Activated CD4-positive, alpha-beta T cell treated with anti-CD3 and anti-CD28 coated beads, Interleukin-10, Interleukin-2, amounts not matched to agents 100 ng/mL and 50 ng/mL, durations not matched to agents 16 hours and 8 hours (primary cell): ENCODE measurements around the gene PAPOLA.
A peak's percentile ranks its signal among the peaks of the same experiment; 100 is the strongest.

Source experiments
- DNase-seq: peaks from one replicate; pipeline ENCODE4 v3.0.0-alpha.2; 2020

Gene PAPOLA

GRCh38 chr14:96568621-96569020 lies 66.4 kb downstream of the PAPOLA start:
- DNase-seq = no peak

- DNase-seq = no peak
Observed at GRCh38 chr14:96571311-96571710, 69.1 kb downstream of the PAPOLA start.

- DNase-seq = no peak
Observed at GRCh38 chr14:96573473-96574100, 71.4 kb downstream of the PAPOLA start.

- no peak for DNase-seq
Observed at GRCh38 chr14:96574171-96574632, 72.0 kb downstream of the PAPOLA start.

GRCh38 chr14:96574633-96575632 lies 72.8 kb downstream of the PAPOLA start:
- DNase-seq = no peak

- DNase-seq = no peak
Observed at GRCh38 chr14:96576359-96576758, 74.2 kb downstream of the PAPOLA start.

- DNase-seq = no peak
Observed at GRCh38 chr14:96576937-96577336, 74.8 kb downstream of the PAPOLA start.

- DNase-seq = no peak
Observed at GRCh38 chr14:96578619-96579018, 76.4 kb downstream of the PAPOLA start.

- no peak for DNase-seq
Observed at GRCh38 chr14:96579358-96579757, 77.2 kb downstream of the PAPOLA start.

GRCh38 chr14:96579855-96580254 lies 77.7 kb downstream of the PAPOLA start:
- DNase-seq = no peak

- DNase-seq = no peak
Observed at GRCh38 chr14:96580566-96580965, 78.4 kb downstream of the PAPOLA start.

- DNase-seq = no peak
Observed at GRCh38 chr14:96581026-96581425, 78.8 kb downstream of the PAPOLA start.

GRCh38 chr14:96581902-96582301 lies 79.7 kb downstream of the PAPOLA start:
- DNase-seq = no peak

GRCh38 chr14:96582411-96582961 lies 80.3 kb downstream of the PAPOLA start:
- DNase-seq = no peak

GRCh38 chr14:96582995-96583394 lies 80.8 kb downstream of the PAPOLA start:
- no peak for DNase-seq

- DNase-seq = no peak
Observed at GRCh38 chr14:96583569-96584041, 81.4 kb downstream of the PAPOLA start.

GRCh38 chr14:96584199-96584906 lies 82.2 kb downstream of the PAPOLA start:
- DNase-seq = peak; percentile 49

GRCh38 chr14:96584907-96585671 lies 82.9 kb downstream of the PAPOLA start:
- DNase-seq = no peak

- DNase-seq = no peak
Observed at GRCh38 chr14:96585672-96586013, 83.5 kb downstream of the PAPOLA start.

GRCh38 chr14:96586056-96586455 lies 83.9 kb downstream of the PAPOLA start:
- no peak for DNase-seq

GRCh38 chr14:96586921-96587822 lies 85.0 kb downstream of the PAPOLA start:
- no peak for DNase-seq
